Measurements from ENCODE around the gene PRKCQ. TPM values are rescaled to one million over a fixed set of nuclear protein-coding genes. Genes with fewer than 3 reads are reported as not detected.

The PRKCQ gene
- total and polyA plus RNA-seq, 2 of the 8 experiments (the other 6 are each of a cell fraction or from before 2014, with no cell fraction given): 9.1 to 22.6 TPM

GRCh38 chr10:6490614-6491013, 89.5 kb downstream of the PRKCQ start (continued):
- no peak for TF ChIP-seq RAD21 (IDR thresholded peaks at IDR 0.05 in 1 of 2, conservative IDR thresholded peaks at IDR 0.05 in 1 of 2; ENCODE audit: low read depth in 2 of 2, low read length in 2 of 2)
- no peak for TF ChIP-seq FOSL1 (IDR thresholded peaks at IDR 0.05; ENCODE audit: insufficient read depth, low read depth, low read length)
- TF ChIP-seq CBX5 (IDR thresholded peaks at IDR 0.05; ENCODE audit: low read depth, low read length): no peak
- no peak for TF ChIP-seq SRF (IDR thresholded peaks at IDR 0.05; ENCODE audit: low read depth, low read length)
- TF ChIP-seq SAP30 (IDR thresholded peaks at IDR 0.05; ENCODE audit: insufficient read depth, insufficient replicate concordance, low read length): no peak
